ENCODE results near the gene DNM3. TPM values are rescaled to one million over a fixed set of nuclear protein-coding genes. Genes with fewer than 3 reads are reported as not detected.
"Not testable (repeated sequence)": the region's sequence is repeated elsewhere in the genome, so short reads cannot be mapped to it uniquely, and the experiment has no call there.

The DNM3 gene
- total RNA-seq, 1 donor from 2014 or later: 0.59 TPM

DNA sequence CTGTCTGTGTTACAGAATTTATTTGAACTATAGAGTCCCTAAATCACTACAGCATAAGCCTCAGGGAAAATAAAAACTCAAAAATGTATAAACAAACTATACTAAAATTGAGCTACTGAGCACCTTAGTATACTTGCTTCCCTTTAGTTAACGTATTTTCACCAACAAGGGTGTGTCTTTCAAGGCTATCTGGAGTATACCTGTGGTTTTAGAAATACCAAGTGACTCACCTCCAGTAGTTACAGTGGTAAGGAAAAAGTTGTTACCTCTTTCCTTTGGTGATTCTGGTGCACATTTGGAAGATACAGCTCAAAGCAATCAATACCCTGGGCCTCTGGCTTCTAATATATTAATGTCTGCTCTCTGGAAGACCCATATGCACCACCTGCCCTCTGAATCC, 511.1 kb downstream of the DNM3 start:
- no peak for DNase-seq (ENCODE audit: low read depth, low spot score)

DNA sequence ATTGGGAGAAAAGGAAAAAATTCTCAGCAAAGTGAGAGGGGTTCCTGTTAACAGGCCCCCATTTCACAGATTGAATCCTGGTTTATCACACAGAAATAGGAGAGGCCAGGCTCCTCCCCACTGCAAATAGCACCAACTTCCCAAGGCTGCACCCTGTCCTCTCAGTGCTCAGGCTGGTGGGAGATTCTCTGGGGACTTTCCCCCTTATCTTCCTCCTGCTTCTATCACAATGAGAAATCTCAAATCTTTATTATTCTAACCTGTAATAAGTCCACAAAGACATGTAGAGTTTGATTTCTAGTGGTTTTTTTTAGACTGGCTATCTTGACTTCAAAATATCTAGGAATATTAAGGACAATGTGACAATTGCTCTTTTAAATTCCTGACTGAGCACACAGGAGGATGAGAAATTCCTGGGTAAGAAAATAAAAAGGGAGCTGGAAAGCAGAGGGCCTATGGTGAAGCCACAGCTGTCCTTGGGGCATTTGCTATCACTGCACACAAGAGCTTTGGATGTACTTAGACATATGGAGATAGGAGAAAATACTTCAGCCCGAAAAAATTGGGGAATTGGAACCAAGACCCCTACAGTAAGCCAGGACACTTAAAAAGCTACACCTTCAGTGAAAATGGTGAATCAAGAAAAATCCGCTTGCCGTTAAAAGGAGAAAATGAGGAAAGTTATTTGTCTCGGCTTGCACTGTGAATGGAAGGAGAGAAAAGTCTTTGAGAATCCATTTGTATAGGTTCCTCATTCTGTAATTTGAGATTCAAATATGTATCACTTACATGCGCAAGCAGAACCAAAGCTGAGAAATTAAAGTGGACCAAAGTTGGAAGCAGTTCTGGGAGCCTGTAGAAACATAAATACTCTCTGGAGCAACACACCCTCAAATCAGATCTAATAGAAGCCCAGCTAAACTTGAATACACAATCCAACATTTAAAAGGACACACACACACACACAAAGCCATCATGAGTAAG, 513.3 kb downstream of the DNM3 start:
- no peak for DNase-seq (ENCODE audit: low read depth, low spot score)

DNA sequence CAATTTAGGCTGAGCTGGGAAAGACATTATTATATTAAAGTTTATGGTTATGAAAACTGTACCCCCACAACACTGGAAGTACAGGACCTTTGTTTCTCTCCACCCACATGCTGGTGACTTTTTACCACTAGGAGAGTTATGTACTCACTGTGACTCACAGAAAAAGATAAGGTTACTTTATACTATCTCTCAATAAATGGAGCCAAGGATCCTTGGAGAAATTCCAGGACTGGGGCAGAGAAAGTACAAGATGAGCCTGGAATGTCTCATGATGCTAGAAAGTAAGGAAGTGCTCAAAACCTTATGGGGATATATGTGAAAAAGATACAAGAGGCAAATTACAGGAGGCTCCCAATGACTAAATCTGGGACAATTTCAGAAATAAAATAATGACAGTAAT, 515.3 kb downstream of the DNM3 start:
- DNase-seq (ENCODE audit: low read depth, low spot score): no peak

DNA sequence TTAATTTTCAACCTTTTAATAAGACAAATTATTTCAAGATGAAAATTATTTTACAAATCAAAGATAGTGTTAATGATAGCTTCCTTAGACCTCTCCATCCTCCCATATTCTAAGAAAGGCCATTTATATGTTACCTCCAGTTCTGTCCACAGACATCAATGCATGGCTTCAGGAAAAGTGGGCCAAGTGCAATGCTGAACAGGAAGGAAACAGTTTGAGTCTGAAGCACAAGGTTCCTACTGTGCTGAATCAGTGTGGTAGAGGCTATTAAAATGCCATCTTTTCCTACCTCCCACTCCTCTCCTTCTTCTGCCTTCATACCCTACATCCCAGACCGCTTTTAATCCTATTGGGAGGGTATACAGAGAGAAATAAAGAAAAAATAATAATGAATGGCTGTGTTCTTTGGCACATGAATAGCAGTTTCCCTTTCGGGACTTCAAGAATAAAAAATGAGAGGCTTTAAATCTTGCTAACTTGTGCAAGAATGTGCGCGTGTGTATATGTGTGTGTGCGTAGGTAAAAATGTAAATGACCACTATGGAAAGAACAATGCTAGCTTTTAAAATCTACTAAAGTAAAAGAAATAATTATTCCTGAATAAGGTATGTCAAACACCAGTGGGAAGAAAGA, 516.6 kb downstream of the DNM3 start:
- no peak for DNase-seq (ENCODE audit: low read depth, low spot score)

DNA sequence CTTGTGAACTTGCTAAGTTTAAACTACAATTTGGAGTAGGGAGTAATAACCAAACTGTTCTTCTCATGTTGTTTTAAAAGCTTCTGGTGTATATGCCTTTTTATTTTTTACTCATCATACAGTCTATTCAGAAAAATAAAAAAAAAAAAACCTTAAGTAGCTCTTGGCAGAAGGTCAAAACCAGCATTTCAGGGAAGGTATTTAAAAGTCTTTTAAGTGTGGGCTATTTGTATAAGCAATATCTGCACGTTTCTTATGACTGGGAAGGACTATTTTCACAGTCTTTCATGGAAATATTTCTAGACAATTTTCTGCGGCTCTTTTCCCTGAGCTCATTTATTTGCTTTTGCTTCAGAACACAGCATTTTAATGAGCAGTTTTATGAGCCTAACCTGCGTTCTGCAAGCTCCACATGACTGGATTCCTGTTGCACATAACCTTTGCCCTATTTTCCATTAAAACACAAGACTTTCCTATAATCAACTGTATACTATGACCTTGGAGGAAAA, 518.2 kb downstream of the DNM3 start:
- DNase-seq (ENCODE audit: low read depth, low spot score): no peak

DNA sequence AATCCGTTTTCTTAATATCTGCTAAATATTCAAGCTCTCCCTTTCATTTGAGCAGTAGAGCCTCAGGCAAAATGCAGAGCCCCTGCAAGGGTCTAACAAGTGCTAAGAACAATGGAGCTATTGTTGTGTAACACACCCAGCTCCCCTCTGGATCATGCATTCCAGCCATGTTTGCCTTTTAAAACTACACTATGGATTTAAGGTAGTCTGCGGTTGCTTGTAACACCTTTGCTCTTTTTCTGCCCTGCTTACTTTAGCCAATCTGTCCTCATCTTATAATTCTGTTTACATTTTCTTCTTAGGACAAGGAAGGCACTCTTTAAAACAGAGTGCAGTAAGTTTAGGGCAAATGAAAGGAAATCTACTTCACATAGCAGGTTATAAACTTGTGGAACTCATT, 519.2 kb downstream of the DNM3 start:
- no peak for DNase-seq (ENCODE audit: low read depth, low spot score)

DNA sequence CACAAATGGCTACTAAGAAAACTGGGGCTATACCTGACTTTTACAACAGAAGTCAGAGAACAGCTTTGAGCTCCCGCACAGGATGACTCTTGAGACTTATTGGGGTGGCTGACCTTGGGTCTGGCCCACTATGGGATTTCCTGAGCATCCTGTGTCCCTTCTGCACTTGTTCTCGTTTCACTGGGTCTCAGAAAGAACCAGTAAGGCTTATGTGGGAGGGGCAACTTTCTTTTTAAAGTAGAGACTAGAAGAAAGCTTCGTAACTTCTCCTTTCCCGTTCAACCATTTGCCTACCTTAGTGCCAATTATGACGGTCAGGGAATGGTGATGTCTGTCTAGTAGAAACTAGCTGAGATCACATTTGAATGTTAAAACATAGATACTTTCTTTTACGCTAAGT, 519.7 kb downstream of the DNM3 start:
- no peak for DNase-seq (ENCODE audit: low read depth, low spot score)

DNA sequence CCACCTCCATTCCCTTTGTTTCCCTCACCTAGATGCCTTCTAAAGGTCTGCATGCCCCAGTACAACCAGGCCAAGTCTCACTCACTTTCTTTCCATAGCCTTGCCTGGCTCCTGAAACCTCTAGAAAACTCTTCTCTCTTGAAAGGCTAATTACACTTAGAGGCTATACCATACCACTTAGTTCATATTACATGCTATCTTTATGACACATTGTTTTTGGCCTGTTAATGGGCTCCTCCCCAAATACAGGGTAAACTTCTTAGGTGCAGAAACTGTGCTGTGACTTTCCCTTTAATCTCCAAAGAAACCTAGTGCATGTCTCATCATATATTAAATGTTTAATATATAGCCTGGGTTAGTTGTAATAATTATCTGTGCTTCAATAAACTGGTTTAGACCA, 522.6 kb downstream of the DNM3 start:
- DNase-seq (ENCODE audit: low read depth, low spot score): no peak

DNA sequence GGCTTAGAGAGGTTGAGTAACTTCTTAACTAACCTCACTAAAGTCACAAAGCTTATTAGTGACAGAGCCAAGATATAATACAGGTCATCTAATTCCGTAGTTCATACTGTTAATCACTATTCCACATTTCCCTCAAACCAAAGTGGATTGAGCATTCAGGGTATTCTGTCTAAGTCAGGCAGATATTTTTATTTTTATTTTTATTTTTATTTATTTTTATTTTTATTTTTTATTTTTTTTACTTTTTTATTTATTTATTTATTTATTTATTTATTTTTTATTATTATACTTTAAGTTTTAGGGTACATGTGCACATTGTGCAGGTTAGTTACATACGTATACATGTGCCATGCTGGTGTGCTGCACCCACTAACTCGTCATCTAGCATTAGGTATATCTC, 530.3 kb downstream of the DNM3 start:
- DNase-seq (ENCODE audit: low read depth, low spot score): not testable (repeated sequence)

DNA sequence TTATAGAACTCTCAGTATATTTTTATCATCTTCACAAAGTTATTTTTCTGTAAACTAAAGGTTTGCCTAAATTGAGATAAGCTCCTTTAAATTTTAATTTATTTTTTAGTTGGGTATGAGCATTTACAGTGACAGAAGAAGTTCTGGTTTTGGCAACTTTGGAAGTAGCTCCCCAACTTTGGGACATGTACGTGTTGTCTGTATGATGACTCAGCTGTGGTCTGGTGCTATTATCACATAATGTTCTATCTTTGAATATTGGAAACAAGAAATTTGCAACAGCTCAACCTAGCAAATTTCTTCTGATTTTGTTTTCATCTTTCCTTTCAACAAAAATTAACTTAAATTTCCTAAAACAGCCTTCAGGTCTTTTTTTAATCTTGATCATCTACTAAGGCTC, 532.6 kb downstream of the DNM3 start:
- no peak for DNase-seq (ENCODE audit: low read depth, low spot score)

DNA sequence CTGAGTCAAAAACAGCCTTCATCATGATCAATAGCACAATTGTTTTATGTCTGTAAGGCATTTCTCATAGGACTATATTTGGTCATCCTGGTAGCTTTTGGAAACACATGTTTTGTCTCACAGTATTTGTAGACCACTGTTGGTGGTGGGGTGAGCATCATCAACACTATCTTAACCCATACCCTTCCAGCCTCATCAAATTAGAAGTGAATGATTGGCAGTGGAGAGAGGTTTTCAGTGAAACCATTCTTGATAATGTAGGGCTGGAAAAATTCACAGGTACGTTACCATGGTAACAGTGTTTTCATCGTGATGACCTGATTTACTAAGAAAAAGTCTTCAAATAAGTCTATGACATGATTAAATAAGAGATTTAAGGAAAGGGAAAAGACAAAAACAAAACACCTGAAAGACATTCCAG, 533.9 kb downstream of the DNM3 start:
- DNase-seq (ENCODE audit: low read depth, low spot score): no peak

DNA sequence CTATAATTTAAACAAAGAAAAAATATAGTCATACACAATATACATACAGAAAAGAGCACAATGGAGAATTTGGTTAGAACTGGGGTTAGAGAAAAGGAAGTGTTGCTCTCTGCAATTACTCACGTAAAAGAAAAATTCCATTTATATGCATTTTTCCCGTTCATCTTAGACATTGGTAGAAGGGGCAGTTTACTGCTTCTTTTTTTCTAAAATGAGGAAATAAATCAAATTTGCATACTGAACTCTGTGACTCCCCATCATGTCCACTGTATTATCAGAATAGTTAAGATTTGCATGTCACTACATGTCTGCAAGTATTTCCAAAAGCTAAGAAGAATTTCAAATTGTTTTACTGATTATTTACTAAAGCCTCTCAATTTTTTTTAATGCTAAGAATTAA, 535.1 kb downstream of the DNM3 start:
- no peak for DNase-seq (ENCODE audit: low read depth, low spot score)

DNA sequence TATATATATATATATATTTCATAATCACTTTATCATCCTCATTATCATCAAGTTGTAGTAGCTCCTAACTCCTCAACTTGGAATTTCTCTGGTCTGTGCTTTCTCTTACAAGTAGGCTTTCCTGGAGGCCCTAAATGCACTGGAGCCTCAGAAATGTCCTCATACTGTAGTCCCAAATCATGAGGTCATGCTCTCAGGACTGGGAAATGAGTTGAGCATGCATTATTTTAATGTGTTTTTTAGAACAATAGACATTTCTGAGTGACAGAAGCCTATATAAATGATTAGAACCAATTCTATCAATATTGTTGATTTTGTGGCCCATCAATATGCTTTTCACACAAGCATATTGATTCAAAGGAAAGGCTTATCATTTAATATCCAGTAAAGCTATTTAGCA, 536.3 kb downstream of the DNM3 start:
- DNase-seq (ENCODE audit: low read depth, low spot score): no peak

DNA sequence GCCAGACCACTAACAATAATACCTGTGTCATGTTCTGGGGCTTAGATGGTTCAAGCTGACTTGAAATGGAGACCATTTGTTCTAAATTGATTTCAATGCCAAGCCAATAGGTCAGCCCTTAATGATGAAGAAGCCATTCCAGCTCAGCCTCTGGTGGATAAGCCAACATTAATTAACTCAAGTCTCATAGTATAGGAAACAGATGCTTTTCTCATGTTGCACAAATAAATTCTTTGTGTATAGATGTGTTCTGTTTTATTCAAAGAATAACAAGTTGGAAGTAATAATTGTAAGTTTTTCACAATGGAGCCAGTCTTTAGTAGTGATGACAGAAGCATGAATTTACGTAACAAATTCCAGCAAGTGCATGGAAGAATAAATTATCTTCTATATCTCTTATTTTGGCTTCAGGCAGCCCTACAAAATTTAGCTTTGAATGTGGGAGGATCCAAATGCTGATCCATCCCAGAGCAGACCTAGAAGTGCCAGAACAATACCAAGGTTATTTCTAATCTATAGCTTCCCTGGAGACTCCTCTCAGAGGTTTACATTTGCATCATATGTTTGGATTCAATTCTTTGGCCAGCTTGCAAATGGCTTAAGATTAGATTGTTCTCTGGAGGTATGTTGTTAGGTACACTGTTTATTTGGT, 536.9 kb downstream of the DNM3 start:
- no peak for DNase-seq (ENCODE audit: low read depth, low spot score)

DNA sequence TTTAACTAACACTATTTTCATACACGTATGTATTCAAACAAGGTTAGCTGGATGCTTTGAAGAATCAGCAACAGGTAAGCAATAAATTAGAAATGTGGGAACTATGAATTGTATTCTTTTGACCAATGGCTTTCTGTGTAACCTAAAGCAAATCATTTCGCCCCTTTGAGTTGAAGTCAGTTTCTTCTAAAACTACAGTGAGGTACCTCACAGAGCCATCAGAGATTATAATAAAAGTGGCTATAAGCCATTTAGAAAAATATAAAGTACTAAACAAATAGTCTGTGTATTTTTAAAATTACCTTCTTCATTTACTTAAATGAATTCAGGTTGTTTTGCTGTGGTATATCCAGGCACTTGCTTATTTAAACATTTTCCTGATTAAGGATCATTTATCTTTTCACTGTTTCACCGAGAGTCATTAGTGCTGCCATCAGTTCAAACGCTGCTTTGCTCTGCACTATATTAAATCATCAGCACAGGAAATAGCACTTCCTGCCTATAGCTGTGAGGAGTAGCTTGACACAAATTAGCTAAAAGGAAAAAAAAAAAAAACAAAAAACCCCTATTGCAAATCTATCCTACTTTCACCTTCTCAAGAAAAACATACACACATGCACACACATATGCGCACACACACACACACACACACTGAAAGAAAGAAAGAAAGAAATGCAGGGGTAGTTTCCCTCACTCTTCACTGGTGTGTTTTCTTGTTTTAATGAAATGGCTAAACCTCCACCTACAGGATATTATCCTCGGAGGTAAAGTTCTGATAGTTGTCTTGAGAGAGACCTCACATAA, 539.3 kb downstream of the DNM3 start:
- DNase-seq (ENCODE audit: low read depth, low spot score): no peak

DNA sequence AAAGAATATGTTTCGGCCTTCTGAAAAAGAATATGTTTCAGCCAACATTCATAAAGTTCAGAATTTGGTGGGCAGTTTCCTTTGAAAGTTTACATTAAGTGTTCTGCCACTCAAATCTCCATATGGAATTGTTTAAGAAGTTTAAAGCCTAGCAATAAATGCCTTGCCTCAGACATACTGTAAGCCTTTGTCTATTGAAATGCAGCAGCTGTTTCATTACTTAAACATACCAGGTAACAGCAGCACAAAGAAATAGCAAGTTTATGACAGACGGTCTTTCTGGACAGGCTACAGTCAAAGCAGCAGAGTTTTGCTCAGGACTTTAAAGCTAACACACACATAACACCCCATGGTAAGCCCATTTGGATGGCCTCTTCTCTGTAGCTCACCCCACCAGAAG, 540.6 kb downstream of the DNM3 start:
- no peak for DNase-seq (ENCODE audit: low read depth, low spot score)

DNA sequence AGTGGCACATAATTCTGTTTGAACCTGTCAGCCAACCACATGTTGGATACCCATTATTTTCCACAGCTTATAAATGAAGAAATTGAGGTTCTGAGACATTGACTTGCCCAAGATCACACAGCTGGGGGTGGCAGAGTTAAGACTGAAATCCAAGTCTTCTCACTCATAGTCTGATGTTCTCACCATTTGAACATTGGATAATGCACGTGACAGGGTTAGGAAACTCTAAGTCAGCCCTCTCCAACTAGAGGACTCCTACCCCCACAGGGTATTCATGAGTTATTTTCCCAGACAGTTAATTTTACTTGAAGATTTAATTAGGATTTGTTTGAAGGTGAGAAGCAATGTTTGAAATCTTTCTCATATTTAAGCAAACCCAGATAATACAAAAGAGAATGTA, 541.1 kb downstream of the DNM3 start:
- no peak for DNase-seq (ENCODE audit: low read depth, low spot score)

DNA sequence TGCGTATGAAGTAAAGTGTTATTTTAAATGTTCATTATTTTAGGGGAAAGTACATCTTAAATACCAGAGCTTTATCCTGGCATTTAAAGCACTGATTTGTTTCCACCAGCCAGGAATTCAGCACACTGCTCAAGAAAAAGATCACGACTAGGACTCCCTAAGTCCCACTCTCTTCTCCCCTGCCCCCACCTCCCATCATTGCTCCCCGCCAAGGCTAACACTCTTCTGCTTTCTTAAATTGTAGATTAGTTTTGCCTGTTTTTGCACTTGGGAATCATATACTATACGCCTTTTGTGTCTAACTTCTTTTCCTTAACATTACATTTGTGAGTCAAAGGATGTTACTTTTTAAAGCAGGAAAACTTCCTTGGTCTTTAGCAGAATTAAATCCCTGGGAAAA, 541.7 kb downstream of the DNM3 start:
- no peak for DNase-seq (ENCODE audit: low read depth, low spot score)

DNA sequence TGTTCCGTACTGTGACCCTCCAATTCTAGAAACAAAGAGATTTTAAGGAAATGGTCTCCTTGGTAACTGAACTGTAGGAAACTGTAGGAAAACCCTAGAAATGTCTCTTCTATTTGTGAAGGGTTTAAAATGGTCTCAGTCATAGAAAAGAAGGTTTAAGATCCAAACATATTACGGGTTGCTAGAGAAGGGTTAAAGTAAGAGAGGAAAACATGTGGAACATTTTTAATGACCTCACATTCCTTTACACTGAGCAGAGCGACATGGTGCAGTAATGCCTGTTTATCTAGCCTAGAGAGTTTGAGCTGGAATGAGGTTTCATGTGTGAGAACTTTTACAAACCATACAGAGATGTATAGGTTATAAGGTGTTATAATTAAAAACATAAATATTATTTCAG, 542.2 kb downstream of the DNM3 start:
- no peak for DNase-seq (ENCODE audit: low read depth, low spot score)

DNA sequence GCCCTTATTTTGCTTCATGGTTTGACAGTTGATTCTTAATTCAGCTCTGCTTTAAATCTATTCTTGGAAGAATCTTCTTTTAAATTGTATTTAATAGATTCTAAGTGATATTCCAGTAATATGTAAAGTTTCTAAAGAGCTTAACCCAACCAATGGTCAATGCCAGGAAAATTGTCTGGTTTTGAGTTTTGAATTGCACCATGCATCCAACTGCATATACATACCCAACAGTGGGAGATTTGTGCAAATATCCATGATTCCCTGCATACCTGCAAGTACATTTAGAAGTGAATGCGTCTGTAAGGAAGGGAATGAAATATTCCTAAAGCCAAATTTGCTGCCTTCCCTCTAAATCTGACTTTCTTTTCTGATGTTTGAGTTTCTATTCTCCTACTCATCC, 543.4 kb downstream of the DNM3 start:
- no peak for DNase-seq (ENCODE audit: low read depth, low spot score)

DNA sequence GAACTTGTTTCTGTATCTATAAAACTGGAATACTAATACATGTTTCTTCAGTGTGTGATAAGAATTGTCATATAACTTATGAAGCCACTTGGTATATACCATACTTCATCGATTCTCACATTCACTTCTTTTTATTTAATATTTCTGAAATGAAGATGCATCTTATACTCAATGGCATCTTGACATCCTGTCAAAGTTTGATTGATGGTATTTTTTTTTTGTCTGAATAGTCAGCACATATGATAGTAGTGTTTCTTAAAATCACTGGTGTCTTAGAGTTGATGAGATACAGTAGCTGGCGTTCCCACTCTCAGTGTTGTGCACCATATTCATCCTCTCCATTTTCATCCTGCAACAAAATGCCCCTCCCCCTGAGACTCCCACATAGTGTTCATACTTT, 544.7 kb downstream of the DNM3 start:
- no peak for DNase-seq (ENCODE audit: low read depth, low spot score)

All from pulmonary artery endothelial cell (primary cell).